H9 (cell line): ENCODE measurements around the gene CBR3. TPM values are rescaled to one million over a fixed set of nuclear protein-coding genes. Genes with fewer than 3 reads are reported as not detected.
A peak's percentile ranks its signal among the peaks of the same experiment; 100 is the strongest.

Experiments used
- DNase-seq: peaks from one replicate; pipeline ENCODE4 v3.0.0-alpha.2; 2017
- H2AFZ ChIP-seq: one replicate; pipeline ENCODE4 v1.6.1; 2013; ENCODE audit warnings: mild to moderate bottlenecking, low read length, control low read depth, moderate library complexity
- H2AK5ac ChIP-seq: 2 replicates; pipeline ENCODE4 v1.6.1; 2013; ENCODE audit warnings: low read length, control low read depth, mixed read lengths; ENCODE audit not compliant: insufficient read length
- H2BK120ac ChIP-seq: one replicate; pipeline ENCODE4 v1.6.1; 2013; ENCODE audit warnings: low read depth, mild to moderate bottlenecking, low read length, control low read depth, inconsistent platforms; ENCODE audit not compliant: poor library complexity, severe bottlenecking
- H2BK12ac ChIP-seq: 2 replicates; pipeline ENCODE4 v1.6.1; 2013; ENCODE audit warnings: low read length, control low read depth, mixed read lengths, low read depth; ENCODE audit not compliant: insufficient read length
- H2BK15ac ChIP-seq: 2 replicates; pipeline ENCODE4 v1.6.1; 2013; ENCODE audit warnings: low read depth, low read length, control low read depth
- H2BK20ac ChIP-seq: one replicate; pipeline ENCODE4 v1.6.1; 2013; ENCODE audit warnings: low read depth, mild to moderate bottlenecking, low read length, control low read depth, inconsistent platforms; ENCODE audit not compliant: poor library complexity, severe bottlenecking
- H2BK5ac ChIP-seq: 2 replicates; pipeline ENCODE4 v1.6.1; 2013; ENCODE audit warnings: low read length, control low read depth, mixed read lengths; ENCODE audit not compliant: insufficient read length
- H3K14ac ChIP-seq: 2 replicates; pipeline ENCODE4 v1.6.1; 2013; ENCODE audit warnings: low read length, control low read depth; ENCODE audit not compliant: insufficient read depth
- H3K18ac ChIP-seq: 2 replicates; pipeline ENCODE4 v1.6.1; 2013; ENCODE audit warnings: low read depth, mild to moderate bottlenecking, mixed read lengths, low read length, control low read depth; ENCODE audit not compliant: insufficient read length
- H3K23ac ChIP-seq: 2 replicates; pipeline ENCODE4 v1.6.1; 2013; ENCODE audit warnings: low read length, control low read depth, mixed read lengths, low read depth; ENCODE audit not compliant: insufficient read length
- H3K23me2 ChIP-seq: 2 replicates; pipeline ENCODE4 v1.6.1; 2013; ENCODE audit warnings: low read depth, mild to moderate bottlenecking, mixed read lengths, low read length, control low read depth; ENCODE audit not compliant: insufficient read length, poor library complexity, severe bottlenecking
- H3K27ac ChIP-seq: 2 replicates; pipeline ENCODE4 v1.5.1; 2013; ENCODE audit warnings: low read length, control low read depth, mixed read lengths, low read depth; ENCODE audit not compliant: insufficient read length
- H3K27me3 ChIP-seq: 2 replicates; pipeline ENCODE4 v1.6.1; 2013; ENCODE audit warnings: low read length, control low read depth, inconsistent platforms; ENCODE audit not compliant: insufficient read depth
- H3K4ac ChIP-seq: 2 replicates; pipeline ENCODE4 v1.6.1; 2013; ENCODE audit warnings: low read depth, mild to moderate bottlenecking, control low read depth, inconsistent platforms, low read length, moderate library complexity
- H3K4me1 ChIP-seq: 2 replicates; pipeline ENCODE4 v1.6.1; 2013; ENCODE audit warnings: low read length, control low read depth, inconsistent platforms; ENCODE audit not compliant: insufficient read depth
- H3K4me2 ChIP-seq: 2 replicates; pipeline ENCODE4 v1.6.1; 2013; ENCODE audit warnings: low read length, control low read depth, mixed read lengths; ENCODE audit not compliant: insufficient read length, insufficient read depth
- H3K56ac ChIP-seq: 2 replicates; pipeline ENCODE4 v1.6.1; 2013; ENCODE audit warnings: low read depth, mild to moderate bottlenecking, mixed read lengths, low read length, control low read depth; ENCODE audit not compliant: insufficient read length
- H3K79me1 ChIP-seq: 2 replicates; pipeline ENCODE4 v1.6.1; 2013; ENCODE audit warnings: low read depth, mild to moderate bottlenecking, moderate library complexity, low read length, control low read depth, inconsistent platforms; ENCODE audit not compliant: insufficient read depth, poor library complexity, severe bottlenecking
- H3K79me2 ChIP-seq: 2 replicates; pipeline ENCODE4 v1.6.1; 2013; ENCODE audit warnings: low read length, control low read depth, inconsistent platforms; ENCODE audit not compliant: insufficient read depth
- H3K9ac ChIP-seq: 2 replicates; pipeline ENCODE4 v1.6.1; 2013; ENCODE audit warnings: low read length, control low read depth, mixed read lengths; ENCODE audit not compliant: insufficient read length; ENCODE audit errors: extremely low read depth
- H3K9me3 ChIP-seq: one replicate; pipeline ENCODE4 v1.6.1; 2013; ENCODE audit warnings: low read depth, low read length, inconsistent platforms; ENCODE audit not compliant: control insufficient read depth
- H3T11ph ChIP-seq: one replicate; pipeline ENCODE4 v1.6.1; 2013; ENCODE audit warnings: mild to moderate bottlenecking, low read length, control low read depth, inconsistent platforms
- H4K20me1 ChIP-seq: one replicate; pipeline ENCODE4 v1.6.1; 2013; ENCODE audit not compliant: control insufficient read depth, insufficient read length, insufficient read depth
- H4K5ac ChIP-seq: 2 replicates; pipeline ENCODE4 v1.6.1; 2013; ENCODE audit warnings: low read depth, mild to moderate bottlenecking, mixed read lengths, low read length, control low read depth; ENCODE audit not compliant: insufficient read length
- H4K8ac ChIP-seq: replicated peaks from 2 replicates; pipeline ENCODE4 v1.6.1; 2013; ENCODE audit warnings: low read length, control low read depth, mixed read lengths, low read depth; ENCODE audit not compliant: insufficient read length
- H4K91ac ChIP-seq: 2 replicates; pipeline ENCODE4 v1.6.1; 2013; ENCODE audit warnings: low read depth, mild to moderate bottlenecking, moderate library complexity, mixed read lengths, low read length, control low read depth; ENCODE audit not compliant: insufficient read length
- H3K27ac Mint-ChIP-seq, 3 experiments: 2 replicates in 2 of 3; 3 replicates in 1 of 3; pipeline ENCODE4 v1.8.0; 2020 to 2021; ENCODE audit warnings: mixed read lengths in 3 of 3, mild to moderate bottlenecking in 1 of 3, moderate library complexity in 1 of 3
- H3K27me3 Mint-ChIP-seq: 2 replicates; pipeline ENCODE4 v1.8.0; 2021; ENCODE audit warnings: low read depth, mild to moderate bottlenecking, moderate library complexity, mixed read lengths
- H3K36me3 Mint-ChIP-seq, 3 experiments: 2 replicates in 2 of 3; 3 replicates in 1 of 3; pipeline ENCODE4 v1.8.0; 2020 to 2021; ENCODE audit warnings: low read depth in 3 of 3, mixed read lengths in 3 of 3; ENCODE audit not compliant: insufficient read depth in 1 of 3
- H3K4me1 Mint-ChIP-seq, 2 experiments: 2 replicates each; pipeline ENCODE4 v1.8.0; 2020; ENCODE audit warnings: mixed read lengths in 2 of 2
- H3K4me3 Mint-ChIP-seq, 2 experiments: 2 replicates in 1 of 2; 3 replicates in 1 of 2; pipeline ENCODE4 v1.8.0; 2020 to 2021; ENCODE audit warnings: mild to moderate bottlenecking in 2 of 2, mixed read lengths in 2 of 2, moderate library complexity in 1 of 2
- H3K9me3 Mint-ChIP-seq, 2 experiments: 2 replicates in 1 of 2; 3 replicates in 1 of 2; pipeline ENCODE4 v1.8.0; 2020; ENCODE audit warnings: mild to moderate bottlenecking in 2 of 2, mixed read lengths in 2 of 2, moderate library complexity in 1 of 2
- CTCF ChIP-seq: fragments of 200-600 bp; sonication (generic); conservative IDR thresholded peaks from 3 replicates; pipeline ENCODE4 v1.8.0; 2021; ENCODE audit warnings: antibody characterized with exemption, mild to moderate bottlenecking
- WGBS: extraction: QIAGEN DNeasy Blood & Tissue Kit; methylation state at CpG from one replicate; pipeline ENCODE4 v1.1.7; 2013; ENCODE audit warnings: missing lambda C conversion rate, low lambda C conversion rate, mixed read lengths; ENCODE audit not compliant: insufficient read length; ENCODE audit errors: extremely low coverage; 5-methylcytosine and 5-hydroxymethylcytosine counted together
- total RNA-seq: library from RNA; stranded (reverse); gene quantifications from 2 replicates; pipeline ENCODE4 v1.2.1, GENCODE V29; 2021

Gene CBR3
- total RNA-seq, 1 experiment from 2014 or later: 2.4 TPM

DNA sequence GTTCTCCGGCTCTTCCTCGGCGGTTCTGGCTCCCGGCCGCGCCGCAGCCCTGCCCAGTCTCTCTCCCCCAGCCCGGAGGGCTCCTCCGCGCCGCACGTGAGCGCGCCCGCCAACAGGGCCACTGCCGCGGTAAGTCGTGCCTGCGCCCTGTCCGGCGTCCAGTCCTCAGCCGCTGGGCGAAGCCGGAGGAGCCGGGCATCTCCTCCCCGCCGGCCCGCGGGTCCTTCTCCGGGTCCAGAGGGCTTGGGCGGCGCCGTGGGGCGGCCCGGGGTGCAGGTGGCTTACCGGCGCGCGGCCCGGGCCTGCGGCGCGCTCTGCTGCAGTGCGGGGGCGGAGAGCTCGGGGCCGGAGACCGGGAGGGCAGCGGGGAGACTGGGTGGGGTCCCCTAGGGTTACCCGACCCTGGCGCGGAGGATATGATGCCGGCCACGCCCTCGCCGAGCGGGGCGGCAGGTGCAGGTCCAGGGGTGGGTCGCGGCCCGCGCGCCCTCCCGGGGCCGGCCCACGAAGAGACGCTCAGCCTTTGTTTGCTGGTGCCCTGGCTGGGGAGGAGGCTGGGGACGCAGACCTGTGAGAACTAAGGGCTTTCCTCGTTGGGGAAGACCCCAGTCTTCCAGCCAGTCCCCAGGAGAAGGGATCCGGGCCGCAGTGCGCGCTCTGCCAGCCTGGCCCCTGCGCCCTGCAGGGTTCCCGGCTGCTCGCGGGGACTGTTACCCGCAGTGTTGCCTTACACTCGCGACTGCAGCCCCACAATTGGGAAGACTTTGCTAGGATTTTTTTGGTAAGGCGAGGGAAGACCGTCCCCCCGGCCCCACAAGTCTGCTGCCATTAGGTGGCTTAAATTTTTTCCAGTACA lies 22.2 kb downstream of the CBR3 start, which contains the start of gene DOP1B:
Gene DOP1B (plus strand): TSS at position 10 of the 856 bp plus-strand sequence. CDS start 7,910 bp downstream, outside the sequence.
- TF ChIP-seq CTCF: no peak
- Histone ChIP-seq H4K8ac (no peak within 1 kb of the TSS), H3K56ac (no peak within 1 kb of the TSS), H3K4me1 (no peaks in the 10 kb centered on the region), H2BK5ac (no peak within 1 kb of the TSS), H4K5ac (no peak within 1 kb of the TSS), H2BK120ac (no peak within 1 kb of the TSS), H3K79me1 (no peaks in the 10 kb centered on the region), H3K9ac (peak within 1 kb of the TSS; percentile 32), H3K23ac (no peak within 1 kb of the TSS), H3K27me3 (peaks cover 6% of the 10 kb centered on the region; the same call in 1 of the 2 replicates), H3T11ph (no peak within 1 kb of the TSS), H2AK5ac (no peak within 1 kb of the TSS), H3K27ac (no peak within 1 kb of the TSS), H3K23me2 (peaks cover 12% of the 10 kb centered on the region), H3K79me2 (no peaks in the 10 kb centered on the region), H3K4me2 (peak within 1 kb of the TSS; percentile 63), H4K91ac (no peak within 1 kb of the TSS), H3K4ac (no peak within 1 kb of the TSS), H2AFZ (no peak within 1 kb of the TSS), H2BK20ac (no peak within 1 kb of the TSS), H2BK12ac (no peak within 1 kb of the TSS), H3K14ac (peak within 1 kb of the TSS; percentile 51), H3K9me3 (no peaks in the 10 kb centered on the region), H4K20me1 (no peaks in the 10 kb centered on the region), H2BK15ac (no peak within 1 kb of the TSS), H3K18ac (no peak within 1 kb of the TSS)
- DNase-seq: no peak
- Mint-ChIP-seq H3K4me1 (peaks cover 8 to 11% of the 10 kb centered on the region in 2 experiments; a peak in 3 of 4 replicates), H3K27me3 (peaks cover 33% of the 10 kb centered on the region), H3K36me3 (no peaks in the 10 kb centered on the region; a peak in 2 of 7 replicates), H3K4me3 (peak within 1 kb of the TSS; percentile 71 to 81), H3K27ac (no peak within 1 kb of the TSS; a peak in 1 of 7 replicates), H3K9me3 (no peaks in the 10 kb centered on the region; a peak in 1 of 5 replicates)
- no CpG with 5 or more reads among the region's 83 CpGs for WGBS
